ENCODE data around the gene ABTB2. TPM values are rescaled to one million over a fixed set of nuclear protein-coding genes. Genes with fewer than 3 reads are reported as not detected.

The ABTB2 gene
- total RNA-seq, 1 experiment from 2014 or later: 5.5 TPM

DNA sequence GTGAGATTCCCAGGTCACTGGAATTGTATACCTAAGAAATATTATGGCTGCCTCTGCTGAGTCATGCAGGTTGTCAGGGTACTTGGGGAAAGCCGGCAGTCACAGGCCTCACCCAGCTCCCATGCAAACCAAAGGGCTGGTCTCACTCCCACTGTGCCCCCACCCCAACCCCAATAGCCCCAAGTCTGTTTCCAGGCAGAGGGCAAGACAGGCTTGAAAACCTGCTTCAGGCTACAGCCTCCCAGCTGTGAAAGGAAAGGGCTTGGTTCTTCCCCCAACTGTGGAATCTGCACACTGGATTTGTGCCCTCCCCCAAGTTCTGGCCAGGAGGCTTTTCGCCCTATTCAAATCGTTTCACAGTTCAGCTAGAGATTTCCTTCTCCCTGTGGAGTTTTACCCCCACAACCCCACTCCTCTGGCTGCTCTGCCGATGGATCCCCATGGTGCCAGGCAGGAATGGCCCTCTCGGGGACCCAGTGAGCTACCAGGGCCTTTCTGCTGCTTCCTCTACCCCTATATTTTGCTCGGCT, 37.0 kb upstream of the ABTB2 start:
- Histone ChIP-seq H2BK15ac (ENCODE audit: low read depth, low read length) (no peak overlapping the region), H3K23ac (ENCODE audit: insufficient read length, low read depth, low read length) (no peak overlapping the region), H3K4me2 (ENCODE audit: insufficient read depth, insufficient read length, low read length) (no peak overlapping the region), H3K79me2 (ENCODE audit: insufficient read depth, low read length) (no peaks in the 10 kb centered on the region), H3K4ac (ENCODE audit: low read depth, low read length) (no peak overlapping the region), H4K91ac (ENCODE audit: insufficient read length, low read depth, low read length) (no peak overlapping the region), H2BK120ac (ENCODE audit: low read depth, low read length, poor library complexity, severe bottlenecking) (no peak overlapping the region), H3K4me1 (ENCODE audit: insufficient read depth, low read length) (no peaks in the 10 kb centered on the region), H3T11ph (ENCODE audit: low read length) (no peak overlapping the region), H3K27me3 (ENCODE audit: insufficient read depth, low read length) (no peaks in the 10 kb centered on the region), H2AK5ac (ENCODE audit: insufficient read length, low read length) (no peak overlapping the region), H3K27ac (ENCODE audit: insufficient read length, low read depth, low read length) (no peak overlapping the region), H3K23me2 (ENCODE audit: insufficient read length, low read depth, low read length, poor library complexity, severe bottlenecking) (no peaks in the 10 kb centered on the region), H3K18ac (ENCODE audit: insufficient read length, low read depth, low read length) (no peak overlapping the region), H2AFZ (ENCODE audit: low read length) (no peak overlapping the region), H4K20me1 (ENCODE audit: control insufficient read depth, insufficient read depth, insufficient read length) (no peaks in the 10 kb centered on the region), H3K9me3 (ENCODE audit: control insufficient read depth, low read depth, low read length) (no peaks in the 10 kb centered on the region), H3K56ac (ENCODE audit: insufficient read length, low read depth, low read length) (no peak overlapping the region), H2BK20ac (ENCODE audit: low read depth, low read length, poor library complexity, severe bottlenecking) (no peak overlapping the region), H2BK5ac (ENCODE audit: insufficient read length, low read length) (no peak overlapping the region), H3K14ac (ENCODE audit: insufficient read depth, low read length) (no peak overlapping the region), H4K8ac (replicated peaks; ENCODE audit: insufficient read length, low read depth, low read length) (no peak overlapping the region), H2BK12ac (ENCODE audit: insufficient read length, low read depth, low read length) (no peak overlapping the region), H3K9ac (ENCODE audit: extremely low read depth, insufficient read length, low read length) (no peak overlapping the region), H3K79me1 (ENCODE audit: insufficient read depth, low read depth, low read length, poor library complexity, severe bottlenecking) (no peaks in the 10 kb centered on the region), H4K5ac (ENCODE audit: insufficient read length, low read depth, low read length) (no peak overlapping the region)
- Mint-ChIP-seq H3K27ac (no peak overlapping the region; a peak in 1 of 7 replicates), H3K9me3 (peaks cover 0 to 13% of the 10 kb centered on the region in 2 experiments; a peak in 3 of 5 replicates), H3K4me3 (no peak overlapping the region), H3K4me1 (peaks cover 11% of the 10 kb centered on the region in 2 experiments), H3K36me3 (ENCODE audit: insufficient read depth in 1 of 3, low read depth in 3 of 3) (peaks cover 0 to 6% (median 0%) of the 10 kb centered on the region in 3 experiments; a peak in 5 of 7 replicates), H3K27me3 (ENCODE audit: low read depth) (peaks cover 8% of the 10 kb centered on the region)
- no peak for DNase-seq
- TF ChIP-seq, protein P1, sequence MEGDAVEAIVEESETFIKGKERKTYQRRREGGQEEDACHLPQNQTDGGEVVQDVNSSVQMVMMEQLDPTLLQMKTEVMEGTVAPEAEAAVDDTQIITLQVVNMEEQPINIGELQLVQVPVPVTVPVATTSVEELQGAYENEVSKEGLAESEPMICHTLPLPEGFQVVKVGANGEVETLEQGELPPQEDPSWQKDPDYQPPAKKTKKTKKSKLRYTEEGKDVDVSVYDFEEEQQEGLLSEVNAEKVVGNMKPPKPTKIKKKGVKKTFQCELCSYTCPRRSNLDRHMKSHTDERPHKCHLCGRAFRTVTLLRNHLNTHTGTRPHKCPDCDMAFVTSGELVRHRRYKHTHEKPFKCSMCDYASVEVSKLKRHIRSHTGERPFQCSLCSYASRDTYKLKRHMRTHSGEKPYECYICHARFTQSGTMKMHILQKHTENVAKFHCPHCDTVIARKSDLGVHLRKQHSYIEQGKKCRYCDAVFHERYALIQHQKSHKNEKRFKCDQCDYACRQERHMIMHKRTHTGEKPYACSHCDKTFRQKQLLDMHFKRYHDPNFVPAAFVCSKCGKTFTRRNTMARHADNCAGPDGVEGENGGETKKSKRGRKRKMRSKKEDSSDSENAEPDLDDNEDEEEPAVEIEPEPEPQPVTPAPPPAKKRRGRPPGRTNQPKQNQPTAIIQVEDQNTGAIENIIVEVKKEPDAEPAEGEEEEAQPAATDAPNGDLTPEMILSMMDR (conservative IDR thresholded peaks at IDR 0.05): no peak
- no CpG with 5 or more reads among the region's 6 CpGs for WGBS (ENCODE audit: extremely low coverage, insufficient read length, low lambda C conversion rate)
